Measurements from ENCODE around the gene YIF1B.

DNA sequence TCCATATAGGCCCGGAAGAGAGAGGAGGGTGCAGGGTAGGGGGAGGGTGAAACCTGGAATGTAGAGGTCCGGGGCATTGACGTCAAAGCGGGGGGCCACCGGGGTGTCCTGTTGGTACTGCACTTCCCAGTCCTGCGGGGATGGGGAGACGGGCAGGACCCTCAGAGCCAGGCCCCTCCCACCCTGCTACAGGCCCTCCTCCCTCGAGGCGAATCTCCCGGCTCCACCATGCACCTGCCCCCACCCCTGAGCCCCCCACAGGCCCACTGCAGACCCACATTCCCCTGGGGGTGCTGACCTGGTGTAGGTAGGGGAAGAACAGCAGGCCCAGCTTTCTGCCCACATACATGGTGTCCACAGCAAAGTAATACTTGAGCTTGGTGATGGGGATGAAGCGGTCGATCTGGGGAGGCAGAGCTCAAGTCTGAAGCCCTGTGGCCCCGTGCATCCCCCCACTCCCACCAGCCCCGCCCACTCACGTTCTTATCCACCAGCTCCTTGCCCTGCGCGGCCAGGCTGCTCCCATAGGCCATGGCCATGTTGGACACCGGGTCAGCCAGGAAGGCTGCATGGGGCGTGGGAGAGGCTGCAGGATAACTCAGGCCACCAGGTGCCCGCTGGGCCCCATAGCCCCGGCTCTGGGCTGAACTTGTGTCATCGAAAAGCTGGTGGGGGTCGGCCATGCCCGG, 6.7 kb downstream of the YIF1B start:
- TF ChIP-seq, protein P1, sequence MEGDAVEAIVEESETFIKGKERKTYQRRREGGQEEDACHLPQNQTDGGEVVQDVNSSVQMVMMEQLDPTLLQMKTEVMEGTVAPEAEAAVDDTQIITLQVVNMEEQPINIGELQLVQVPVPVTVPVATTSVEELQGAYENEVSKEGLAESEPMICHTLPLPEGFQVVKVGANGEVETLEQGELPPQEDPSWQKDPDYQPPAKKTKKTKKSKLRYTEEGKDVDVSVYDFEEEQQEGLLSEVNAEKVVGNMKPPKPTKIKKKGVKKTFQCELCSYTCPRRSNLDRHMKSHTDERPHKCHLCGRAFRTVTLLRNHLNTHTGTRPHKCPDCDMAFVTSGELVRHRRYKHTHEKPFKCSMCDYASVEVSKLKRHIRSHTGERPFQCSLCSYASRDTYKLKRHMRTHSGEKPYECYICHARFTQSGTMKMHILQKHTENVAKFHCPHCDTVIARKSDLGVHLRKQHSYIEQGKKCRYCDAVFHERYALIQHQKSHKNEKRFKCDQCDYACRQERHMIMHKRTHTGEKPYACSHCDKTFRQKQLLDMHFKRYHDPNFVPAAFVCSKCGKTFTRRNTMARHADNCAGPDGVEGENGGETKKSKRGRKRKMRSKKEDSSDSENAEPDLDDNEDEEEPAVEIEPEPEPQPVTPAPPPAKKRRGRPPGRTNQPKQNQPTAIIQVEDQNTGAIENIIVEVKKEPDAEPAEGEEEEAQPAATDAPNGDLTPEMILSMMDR (IDR thresholded peaks at IDR 0.05; ENCODE audit: borderline replicate concordance, extremely low read depth, low read length, poor library complexity, severe bottlenecking): no peak
- no peak for TF ChIP-seq EZH2 (IDR thresholded peaks at IDR 0.05; ENCODE audit: borderline replicate concordance, low read depth, low read length, severe bottlenecking)

Measured in DND-41 (cell line).